ENCODE results near the gene CLCN4.

The CLCN4 gene

DNA sequence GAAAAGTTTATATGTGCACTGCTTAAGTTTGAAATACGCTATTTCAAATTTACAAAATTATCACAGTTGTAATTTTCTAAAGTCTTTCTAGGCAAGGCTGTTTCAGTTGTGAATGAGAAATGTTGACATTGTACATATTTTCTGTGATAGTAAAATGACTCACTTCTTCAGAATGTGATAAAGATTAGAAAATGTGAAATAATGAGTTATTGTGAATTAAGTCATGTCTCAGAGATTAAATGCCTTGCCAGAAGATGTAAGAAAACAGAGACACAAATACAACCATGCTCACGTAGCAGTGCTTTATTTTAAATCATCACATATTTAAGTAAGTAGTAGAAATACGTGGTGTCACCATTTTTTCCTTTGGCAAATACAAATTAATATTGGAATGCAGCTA, 768 bp downstream of the CLCN4 start:
- no peak overlapping the region for H3K4me3 ChIP-seq (ENCODE audit: low read depth, low read length)
- no peak for DNase-seq (ENCODE audit: low read depth)

GRCh38 chrX:10158279-10159144, 1.7 kb downstream of the CLCN4 start:
- H3K4me3 ChIP-seq (ENCODE audit: low read depth, low read length) = no peak overlapping the region

More for the DNA sequence above, 768 bp downstream of the CLCN4 start:
- TF ChIP-seq, protein P1, sequence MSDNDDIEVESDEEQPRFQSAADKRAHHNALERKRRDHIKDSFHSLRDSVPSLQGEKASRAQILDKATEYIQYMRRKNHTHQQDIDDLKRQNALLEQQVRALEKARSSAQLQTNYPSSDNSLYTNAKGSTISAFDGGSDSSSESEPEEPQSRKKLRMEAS (IDR thresholded peaks at IDR 0.05; ENCODE audit: low read depth, low read length) = no peak
- no peak for TF ChIP-seq MYC (IDR thresholded peaks at IDR 0.05; ENCODE audit: low read depth, low read length)
- TF ChIP-seq, protein P2, sequence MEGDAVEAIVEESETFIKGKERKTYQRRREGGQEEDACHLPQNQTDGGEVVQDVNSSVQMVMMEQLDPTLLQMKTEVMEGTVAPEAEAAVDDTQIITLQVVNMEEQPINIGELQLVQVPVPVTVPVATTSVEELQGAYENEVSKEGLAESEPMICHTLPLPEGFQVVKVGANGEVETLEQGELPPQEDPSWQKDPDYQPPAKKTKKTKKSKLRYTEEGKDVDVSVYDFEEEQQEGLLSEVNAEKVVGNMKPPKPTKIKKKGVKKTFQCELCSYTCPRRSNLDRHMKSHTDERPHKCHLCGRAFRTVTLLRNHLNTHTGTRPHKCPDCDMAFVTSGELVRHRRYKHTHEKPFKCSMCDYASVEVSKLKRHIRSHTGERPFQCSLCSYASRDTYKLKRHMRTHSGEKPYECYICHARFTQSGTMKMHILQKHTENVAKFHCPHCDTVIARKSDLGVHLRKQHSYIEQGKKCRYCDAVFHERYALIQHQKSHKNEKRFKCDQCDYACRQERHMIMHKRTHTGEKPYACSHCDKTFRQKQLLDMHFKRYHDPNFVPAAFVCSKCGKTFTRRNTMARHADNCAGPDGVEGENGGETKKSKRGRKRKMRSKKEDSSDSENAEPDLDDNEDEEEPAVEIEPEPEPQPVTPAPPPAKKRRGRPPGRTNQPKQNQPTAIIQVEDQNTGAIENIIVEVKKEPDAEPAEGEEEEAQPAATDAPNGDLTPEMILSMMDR (IDR thresholded peaks at IDR 0.05; ENCODE audit: low read depth, low read length) = no peak

DNA sequence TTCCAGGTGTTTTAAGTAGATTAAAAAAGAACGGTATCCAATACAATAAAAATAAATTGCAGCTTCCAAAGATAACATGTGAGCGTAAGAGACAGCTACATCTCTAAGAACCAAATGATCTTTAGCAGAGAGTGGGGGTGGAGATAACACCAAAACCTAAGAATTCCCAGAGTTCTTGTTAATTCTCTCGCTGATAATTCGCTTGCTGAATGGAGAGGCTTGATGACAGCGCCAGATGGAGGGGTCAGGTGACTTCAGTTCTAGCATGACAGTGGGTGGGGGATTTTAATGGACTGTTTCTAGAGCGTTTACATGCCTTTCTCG, 2.3 kb downstream of the CLCN4 start:
- TF ChIP-seq POLR2A (IDR thresholded peaks at IDR 0.05; ENCODE audit: extremely low read depth, insufficient read length) (no peak), MYC (IDR thresholded peaks at IDR 0.05; ENCODE audit: low read depth, low read length) (no peak)
- TF ChIP-seq, protein P2 (IDR thresholded peaks at IDR 0.05; ENCODE audit: low read depth, low read length) = no peak
- TF ChIP-seq, protein P1 (IDR thresholded peaks at IDR 0.05; ENCODE audit: low read depth, low read length) = no peak
- no peak overlapping the region for H3K4me3 ChIP-seq (ENCODE audit: low read depth, low read length)
- DNase-seq (ENCODE audit: low read depth) = no peak

More at GRCh38 chrX:10158279-10159144, 1.7 kb downstream of the CLCN4 start:
- no peak for DNase-seq (ENCODE audit: low read depth)
- TF ChIP-seq, protein P2 (IDR thresholded peaks at IDR 0.05; ENCODE audit: low read depth, low read length) = no peak
- no peak for TF ChIP-seq MYC (IDR thresholded peaks at IDR 0.05; ENCODE audit: low read depth, low read length)

- TF ChIP-seq, protein P2 (IDR thresholded peaks at IDR 0.05; ENCODE audit: low read depth, low read length) = no peak
- TF ChIP-seq, protein P1 (IDR thresholded peaks at IDR 0.05; ENCODE audit: low read depth, low read length) = no peak
- TF ChIP-seq MYC (IDR thresholded peaks at IDR 0.05; ENCODE audit: low read depth, low read length) = no peak
- TF ChIP-seq POLR2A (IDR thresholded peaks at IDR 0.05; ENCODE audit: extremely low read depth, insufficient read length) = no peak
- no peak overlapping the region for H3K4me3 ChIP-seq (ENCODE audit: low read depth, low read length)
- DNase-seq (ENCODE audit: low read depth) = no peak
Observed at GRCh38 chrX:10160211-10160610, 3.4 kb downstream of the CLCN4 start.

DNA sequence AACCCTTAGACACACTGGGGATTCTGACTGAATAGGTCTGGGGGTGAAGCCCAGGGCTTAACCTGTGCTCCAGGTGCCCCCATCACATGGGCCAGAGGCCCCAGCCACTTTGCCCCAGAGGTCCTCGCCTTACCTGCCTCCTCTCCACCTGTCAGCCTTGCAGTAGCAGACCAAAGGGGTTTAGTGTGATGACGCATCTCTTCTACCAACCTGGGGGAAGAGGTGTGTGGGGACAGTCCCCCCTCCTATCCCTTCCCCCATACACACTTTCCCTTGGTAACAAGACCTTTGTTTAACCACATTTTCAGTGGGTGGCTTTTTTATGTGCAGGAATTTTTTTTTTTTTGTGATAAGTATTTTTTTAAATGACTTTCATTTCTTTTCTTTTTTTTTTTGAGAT, 6.3 kb downstream of the CLCN4 start:
- no peak overlapping the region for H3K4me3 ChIP-seq (ENCODE audit: low read depth, low read length)
- TF ChIP-seq POLR2A (IDR thresholded peaks at IDR 0.05; ENCODE audit: extremely low read depth, insufficient read length) (no peak), MYC (IDR thresholded peaks at IDR 0.05; ENCODE audit: low read depth, low read length) (no peak)
- TF ChIP-seq, protein P1 (IDR thresholded peaks at IDR 0.05; ENCODE audit: low read depth, low read length) = no peak
- TF ChIP-seq, protein P2 (IDR thresholded peaks at IDR 0.05; ENCODE audit: low read depth, low read length) = no peak
- no peak for DNase-seq (ENCODE audit: low read depth)
